ENCODE data around the gene KISS1R.
A peak's percentile ranks its signal among the peaks of the same experiment; 100 is the strongest.

KISS1R gene

DNA sequence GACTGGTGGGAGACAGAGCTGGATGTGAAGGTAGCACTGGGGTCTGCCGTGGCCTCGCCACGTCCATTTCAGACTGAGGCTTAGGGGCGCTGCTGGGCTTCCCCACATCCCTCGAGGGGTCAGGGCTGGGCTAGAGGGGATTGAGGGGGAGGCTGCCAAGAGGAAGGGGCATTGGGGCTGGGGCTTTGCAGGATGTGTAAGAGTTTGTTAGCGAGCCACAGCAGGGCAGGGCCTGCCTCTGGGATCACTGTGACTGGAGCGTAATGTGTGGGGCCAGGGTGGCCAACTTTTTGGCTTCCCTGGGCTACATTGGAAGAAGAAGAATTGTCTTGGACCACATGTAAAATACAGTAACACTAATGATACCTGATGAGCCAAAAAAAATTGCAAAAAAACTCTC lies 22.8 kb downstream of the KISS1R start:
- no peak for DNase-seq

DNA sequence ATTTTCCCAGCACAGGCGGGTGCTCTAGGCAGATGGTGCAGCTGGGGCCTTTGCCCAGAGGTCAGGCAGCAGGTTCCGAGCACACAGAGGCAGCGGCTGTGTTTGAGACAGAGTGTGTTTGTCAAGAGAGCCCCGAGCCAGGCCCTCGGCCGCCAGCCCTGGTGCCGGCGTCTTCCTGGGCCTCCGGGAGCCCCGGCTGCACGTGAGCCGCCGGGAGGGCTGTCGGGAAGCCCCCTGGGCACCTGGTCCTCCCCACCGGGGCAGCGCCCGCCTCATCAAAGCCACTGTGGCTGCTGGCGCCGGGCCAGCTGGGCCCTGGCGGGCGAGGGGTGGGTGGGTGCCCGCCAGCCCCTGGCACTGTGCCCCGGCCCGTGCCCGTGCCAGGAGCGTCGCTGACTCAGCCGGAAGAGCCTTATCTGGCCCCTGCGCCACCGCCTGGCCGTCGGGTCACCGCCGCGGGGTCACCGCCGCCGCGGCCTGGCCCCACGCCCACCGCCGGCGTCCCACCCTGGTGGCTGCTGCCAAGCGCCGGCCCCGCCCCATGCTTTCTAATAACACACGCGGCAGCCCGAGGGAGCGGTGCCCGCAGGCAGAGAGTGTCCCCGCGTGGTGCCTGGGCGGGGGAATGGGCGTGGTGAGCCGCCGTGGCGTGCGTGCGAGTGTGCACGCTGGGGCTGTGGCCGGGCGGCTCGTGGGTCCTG lies 23.6 kb downstream of the KISS1R start:
- DNase-seq, result peak; percentile 59 to 64

DNA sequence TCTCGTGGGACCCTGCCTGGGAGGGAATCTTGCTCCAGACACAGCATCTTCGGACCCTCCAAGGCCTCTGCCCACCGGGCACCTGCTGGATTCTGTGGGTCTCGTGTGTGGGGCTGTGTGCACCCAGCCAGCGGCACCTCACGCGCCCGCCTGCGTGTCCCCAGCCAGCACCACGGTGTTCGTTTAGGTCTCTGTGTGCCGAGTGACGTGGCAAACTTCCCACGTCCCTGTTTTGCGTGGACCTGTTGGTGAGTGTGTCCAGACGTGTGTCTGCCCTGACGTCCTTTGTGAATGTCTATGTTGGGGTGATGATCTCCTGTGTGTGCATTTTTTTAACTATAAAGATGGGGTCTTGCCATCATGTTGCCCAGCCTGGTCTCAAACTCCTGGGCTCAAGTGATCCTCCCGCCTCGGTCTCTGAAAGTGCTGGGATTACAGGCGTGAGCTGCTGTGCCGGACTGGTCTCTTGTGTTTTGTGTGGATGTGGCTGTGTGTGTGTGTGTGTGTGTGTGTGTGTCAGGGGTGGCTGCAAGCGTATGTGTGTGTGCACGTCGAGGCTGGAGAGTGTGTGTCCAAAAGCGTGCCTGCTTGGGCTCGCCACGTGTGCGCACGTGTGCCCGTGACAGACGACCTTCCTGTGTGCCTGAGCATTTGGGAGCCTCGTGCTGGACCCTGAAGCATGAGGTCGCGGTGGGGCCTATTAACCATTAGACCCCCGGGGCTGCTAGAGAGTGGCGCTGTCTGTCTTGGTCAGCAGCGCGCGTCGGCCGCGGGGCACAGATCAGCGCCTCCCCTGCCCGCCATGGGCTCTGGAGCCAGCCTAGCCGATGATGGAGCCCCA lies 24.4 kb downstream of the KISS1R start:
- DNase-seq, result no peak

DNA sequence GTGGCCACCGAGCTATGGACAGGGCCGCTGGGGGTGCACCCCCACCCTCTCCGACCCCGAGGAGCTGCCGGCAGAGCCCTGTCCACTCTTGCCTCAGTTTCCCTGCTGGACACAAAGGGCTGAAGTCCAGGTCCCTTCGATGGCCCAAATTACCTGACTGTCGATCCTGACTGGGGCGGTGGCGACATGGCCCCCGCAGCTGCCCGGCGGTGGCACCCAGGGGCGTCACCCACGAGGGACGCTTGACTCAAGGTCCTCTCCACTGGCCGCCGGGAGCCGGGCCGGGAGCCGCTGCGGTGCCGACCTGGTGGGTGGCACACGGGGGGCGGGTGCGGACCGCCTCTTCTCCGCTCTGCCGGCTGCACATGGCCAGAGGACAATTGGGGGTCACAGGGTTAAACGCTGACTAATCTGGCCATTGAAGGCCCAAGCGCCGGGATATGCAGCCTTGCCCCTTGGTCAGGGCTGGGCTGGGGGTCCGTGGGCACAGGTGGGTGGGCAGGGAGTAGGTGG lies 25.1 kb downstream of the KISS1R start:
- no peak for DNase-seq

DNA sequence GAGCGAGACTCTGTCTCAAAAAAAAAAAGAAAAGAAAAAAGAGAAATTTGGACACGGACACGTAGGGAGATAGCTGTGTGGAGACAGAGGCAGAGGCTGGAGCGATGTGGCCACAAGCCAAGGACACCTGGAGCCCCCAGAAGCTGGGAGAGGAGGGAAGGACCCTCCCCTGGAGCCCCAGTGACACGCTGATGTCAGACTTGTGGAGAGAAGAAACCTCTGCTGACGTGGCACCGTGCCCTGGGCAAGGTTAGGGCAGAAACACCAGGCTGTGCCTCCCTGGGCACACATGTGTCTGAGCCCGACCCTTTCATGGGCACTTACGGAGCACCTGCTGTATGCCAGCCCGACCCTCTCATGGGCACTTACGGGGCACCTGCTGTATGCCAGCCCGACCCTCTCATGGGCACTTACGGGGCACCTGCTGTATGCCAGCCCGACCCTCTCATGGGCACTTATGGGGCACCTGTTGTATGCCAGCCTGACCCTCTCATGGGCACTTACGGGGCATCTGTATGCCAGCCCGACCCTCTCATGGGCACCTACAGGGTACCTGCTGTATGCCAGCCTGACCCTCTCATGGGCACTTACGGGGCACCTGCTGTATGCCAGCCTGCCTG lies 26.5 kb downstream of the KISS1R start:
- DNase-seq, result no peak

DNA sequence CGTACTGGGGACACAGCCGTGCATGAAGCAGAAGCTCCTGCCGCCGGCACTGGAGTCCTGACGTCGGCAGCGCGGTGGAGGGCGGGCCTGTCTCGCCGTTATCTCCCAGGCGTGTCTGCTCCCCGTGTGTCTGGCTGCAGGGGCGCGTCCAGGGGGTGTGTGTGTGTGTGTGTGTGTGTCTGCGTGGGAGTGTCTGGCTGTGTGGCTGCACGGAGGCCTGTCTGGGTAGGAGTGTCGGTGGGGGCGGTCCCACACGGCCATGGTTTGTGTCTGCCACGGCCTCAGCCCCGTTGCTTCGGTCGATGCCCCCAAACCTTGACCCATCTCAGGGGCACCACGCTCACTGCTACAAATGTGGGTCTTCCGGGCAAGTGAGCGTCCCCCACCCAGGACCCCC lies 27.0 kb downstream of the KISS1R start:
- no peak for DNase-seq

DNA sequence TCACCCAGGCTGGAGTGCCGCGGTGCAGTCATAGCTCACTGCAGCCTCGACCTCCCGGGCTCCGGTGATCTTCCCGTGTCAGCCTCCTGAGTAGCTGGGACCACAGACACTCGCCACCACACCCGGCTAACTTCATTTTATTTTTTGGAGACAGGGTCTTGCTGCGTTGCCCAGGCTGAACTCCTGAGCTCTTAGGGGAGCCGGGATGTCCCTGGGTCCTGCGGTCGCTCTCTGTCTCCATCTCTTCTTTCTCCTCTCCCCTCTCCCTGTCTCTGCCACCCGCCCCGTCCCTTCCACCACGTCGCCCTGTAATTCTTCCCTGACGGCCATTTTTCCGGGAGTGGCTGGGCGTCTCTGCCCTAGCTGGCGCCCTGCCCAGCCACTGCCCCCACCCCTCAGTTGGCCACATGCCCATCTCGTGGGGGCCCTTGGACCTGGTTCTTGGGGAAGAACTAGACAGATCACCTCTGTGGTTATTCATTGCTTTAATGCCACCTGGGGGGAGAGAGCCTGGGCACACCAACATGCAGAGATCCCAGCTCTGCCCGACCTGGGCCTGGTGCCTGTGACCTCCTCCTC lies 27.6 kb downstream of the KISS1R start:
- no peak for DNase-seq

DNA sequence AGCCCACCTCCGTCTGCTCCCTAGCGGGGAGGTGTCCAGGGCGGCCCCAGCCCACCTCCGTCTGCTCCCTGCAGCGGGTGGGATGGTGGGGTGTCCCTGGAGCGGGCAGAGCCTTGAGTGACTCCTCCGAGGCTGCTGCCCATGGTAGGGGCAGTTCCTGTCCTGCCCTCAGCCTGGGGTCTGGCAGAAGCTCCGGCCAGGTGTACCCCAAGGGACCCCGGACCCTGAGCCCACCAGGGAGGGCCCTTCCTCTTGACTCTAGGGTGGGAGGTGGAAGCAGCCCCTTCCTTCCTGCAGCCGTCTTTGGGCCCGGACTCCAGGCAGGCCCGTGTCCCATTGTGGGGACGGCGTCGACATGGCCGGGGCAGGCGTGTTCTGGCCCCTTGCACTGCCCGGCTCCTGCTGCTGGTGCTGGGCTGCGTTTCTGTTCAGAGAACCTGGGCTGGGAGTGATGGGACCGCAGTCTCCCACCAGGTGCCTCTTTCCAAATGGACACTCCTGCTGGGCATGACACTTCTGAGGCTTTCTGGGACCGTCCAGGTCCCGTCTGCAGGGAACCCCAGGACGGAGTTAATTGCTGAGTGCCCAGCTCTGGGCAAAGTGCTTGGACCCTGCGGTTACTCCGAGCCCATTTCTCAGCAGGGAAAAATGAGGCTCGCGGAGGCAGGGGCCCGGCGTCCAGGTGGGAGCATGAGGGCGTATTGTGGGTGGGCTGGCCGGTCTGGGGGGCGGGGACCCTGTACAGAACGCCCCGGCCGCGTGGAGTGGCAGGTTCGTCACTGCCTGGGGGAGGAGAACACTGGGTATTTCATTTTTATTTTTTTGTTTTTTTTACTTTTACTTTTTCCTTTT lies 28.5 kb downstream of the KISS1R start:
- DNase-seq, result no peak

DNA sequence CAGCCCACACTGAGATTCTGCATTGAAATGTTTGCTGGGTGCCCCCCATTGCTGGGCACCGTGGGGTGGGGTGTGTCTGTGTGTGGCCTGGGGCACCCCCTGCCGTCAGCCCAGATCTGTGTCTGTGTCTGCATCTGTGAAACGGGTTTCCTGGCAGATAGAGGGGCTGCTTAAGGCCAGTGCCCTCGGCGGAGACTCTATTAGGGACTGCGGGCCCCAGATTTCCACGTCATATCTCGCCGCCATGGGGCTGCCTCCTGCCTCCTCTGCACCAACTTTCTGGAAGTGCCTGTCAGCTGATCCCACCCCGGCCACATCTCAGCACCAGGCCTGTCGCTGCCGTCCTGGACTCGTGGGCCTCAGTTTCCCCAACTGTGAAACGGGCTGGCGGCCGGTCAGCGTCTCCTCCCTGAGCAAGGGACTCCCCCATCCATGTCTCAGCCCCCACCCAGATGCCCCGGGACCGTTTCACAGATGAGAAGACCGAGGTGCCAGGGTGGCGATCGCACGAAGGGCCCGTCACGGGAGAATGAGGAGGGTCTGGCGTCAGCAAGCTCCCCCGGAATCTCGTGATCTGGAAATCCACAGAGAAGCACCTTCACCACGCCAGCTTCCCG lies 30.1 kb downstream of the KISS1R start:
- no peak for DNase-seq

DNA sequence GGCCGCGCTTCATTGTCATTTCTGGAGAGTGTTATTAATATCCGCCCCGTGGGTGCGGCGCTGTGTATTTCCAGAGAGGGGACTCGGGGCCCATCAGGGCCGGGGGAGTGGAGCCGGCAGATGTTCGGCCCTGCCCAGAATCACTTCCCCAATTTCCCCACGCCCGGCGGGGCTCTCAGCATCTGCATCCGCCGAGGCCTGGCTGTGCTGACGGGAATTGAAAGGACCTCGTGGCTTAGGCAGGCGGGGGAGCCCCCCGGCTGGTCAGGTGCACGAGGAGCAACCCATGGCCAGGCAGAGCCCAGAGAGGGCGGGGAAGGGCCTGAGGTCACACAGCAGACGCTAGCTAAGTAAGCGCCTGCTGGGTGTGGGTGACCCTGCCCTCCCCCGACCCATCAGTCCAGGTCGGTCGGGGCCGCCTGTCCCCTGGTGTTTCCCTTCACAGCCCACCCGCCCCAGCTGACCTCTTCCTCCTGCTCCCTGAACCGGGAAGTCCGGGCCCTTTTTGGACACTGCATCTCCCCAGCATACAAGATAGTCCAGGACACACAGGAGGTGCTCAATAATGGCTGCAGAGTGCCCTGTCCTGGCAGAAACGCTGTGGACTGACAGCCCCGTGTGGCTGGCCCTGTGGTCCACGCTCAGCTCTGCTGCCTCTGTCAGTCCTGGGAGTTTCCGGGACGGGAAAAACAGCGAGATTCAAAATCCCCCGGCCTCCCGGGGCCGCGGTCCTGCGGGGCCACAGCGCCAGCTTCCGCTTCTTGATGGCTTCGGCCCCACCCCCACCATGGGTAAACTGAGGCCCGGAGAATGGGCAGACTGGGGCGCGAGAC lies 30.8 kb downstream of the KISS1R start:
- no peak for DNase-seq

DNA sequence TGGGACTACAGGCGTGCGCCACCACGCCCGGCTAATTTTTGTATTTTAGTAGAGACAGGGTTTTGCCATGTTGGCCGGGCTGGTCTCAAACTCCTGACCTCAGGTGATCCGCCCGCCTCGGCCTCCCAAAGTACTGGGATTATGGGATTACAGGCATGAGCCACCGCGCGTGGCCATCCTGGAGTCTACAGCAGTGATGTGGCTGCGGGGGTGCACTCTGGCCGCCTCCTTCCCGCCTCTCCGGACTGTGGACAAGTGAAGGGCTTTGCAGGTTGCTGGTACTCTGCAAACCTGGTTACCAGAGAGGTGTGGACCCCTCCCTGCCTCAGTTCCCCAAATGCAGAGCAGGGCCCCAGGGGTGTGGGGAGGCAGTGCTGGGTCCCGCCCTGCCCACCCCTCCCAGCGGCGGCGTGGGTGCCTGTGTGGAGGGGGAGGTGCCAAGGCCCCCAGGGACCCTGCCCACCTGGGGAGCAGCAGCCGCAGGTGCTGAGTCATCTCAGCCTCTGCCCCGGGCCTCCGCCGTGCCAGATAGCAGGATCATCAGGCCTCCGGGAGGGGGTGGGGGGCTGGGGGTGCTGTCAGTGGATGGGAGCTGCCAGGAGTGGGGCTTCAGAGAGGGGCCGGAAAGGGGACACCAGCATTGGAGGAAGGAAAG lies 31.8 kb downstream of the KISS1R start:
- DNase-seq, result no peak

DNA sequence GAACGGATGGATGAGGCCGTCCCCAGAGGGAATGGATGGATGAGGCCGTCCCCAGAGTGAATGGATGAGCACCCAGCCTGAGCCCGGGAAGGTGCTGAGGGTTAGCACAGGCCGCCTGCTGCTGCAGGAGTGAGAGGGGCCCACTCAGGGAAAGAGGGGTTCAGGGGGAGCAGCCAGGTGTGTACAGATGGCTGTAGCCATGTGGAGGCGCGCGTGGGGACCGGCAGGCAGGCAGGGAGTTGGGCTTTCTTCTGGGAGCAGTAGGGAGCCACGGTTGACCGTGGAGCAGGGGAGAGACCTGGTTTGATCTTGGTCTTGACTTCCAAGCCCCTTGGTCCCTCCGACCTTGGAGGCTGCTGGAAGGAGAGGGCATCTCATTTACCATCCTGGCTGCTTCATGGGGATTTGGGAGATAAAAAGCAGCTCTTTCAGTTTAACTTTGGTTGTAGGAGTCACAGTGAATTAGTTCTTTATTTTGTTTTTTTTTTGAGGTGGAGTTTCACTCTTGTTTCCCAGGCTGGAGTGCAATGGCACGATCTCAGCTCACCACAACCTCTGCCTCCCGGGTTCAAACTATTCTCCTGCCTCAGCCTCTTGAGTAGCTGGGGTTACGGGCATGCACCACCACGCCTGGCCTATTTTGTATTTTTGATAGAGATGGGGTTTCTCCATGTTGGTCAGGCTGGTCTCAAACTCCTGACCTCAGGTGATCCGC lies 33.4 kb downstream of the KISS1R start:
- no peak for DNase-seq

DNA sequence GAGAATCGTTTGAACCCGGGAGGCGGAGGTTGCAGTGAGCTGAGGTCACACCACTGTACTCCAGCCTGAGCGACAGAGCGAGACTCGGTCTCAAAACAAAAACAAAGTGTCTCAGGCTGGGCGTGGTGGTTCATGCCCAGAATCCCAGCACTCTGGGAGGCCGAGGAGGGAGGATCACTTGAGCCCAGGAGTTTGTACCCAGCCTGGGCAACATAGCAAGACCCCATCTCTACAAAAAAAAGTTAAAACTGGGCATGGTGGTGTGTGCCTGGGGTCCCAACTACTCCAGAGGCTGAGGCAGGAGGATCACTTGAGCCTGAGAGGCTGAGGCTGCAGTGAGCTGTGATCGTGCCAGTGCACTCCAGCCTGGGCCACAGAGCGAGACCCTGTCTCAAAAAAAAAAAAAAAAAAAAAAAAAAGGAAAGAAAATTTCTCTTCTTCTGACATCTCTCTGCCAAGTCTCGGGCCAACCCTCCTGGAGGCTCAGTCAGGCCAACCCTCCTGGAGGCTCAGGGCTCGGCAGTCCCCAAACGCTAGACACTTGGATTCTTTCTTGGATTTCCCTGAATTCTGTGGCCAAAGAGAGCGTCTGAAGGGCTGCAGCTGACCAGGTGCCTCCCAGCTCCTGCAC lies 35.0 kb downstream of the KISS1R start:
- no peak for DNase-seq

DNA sequence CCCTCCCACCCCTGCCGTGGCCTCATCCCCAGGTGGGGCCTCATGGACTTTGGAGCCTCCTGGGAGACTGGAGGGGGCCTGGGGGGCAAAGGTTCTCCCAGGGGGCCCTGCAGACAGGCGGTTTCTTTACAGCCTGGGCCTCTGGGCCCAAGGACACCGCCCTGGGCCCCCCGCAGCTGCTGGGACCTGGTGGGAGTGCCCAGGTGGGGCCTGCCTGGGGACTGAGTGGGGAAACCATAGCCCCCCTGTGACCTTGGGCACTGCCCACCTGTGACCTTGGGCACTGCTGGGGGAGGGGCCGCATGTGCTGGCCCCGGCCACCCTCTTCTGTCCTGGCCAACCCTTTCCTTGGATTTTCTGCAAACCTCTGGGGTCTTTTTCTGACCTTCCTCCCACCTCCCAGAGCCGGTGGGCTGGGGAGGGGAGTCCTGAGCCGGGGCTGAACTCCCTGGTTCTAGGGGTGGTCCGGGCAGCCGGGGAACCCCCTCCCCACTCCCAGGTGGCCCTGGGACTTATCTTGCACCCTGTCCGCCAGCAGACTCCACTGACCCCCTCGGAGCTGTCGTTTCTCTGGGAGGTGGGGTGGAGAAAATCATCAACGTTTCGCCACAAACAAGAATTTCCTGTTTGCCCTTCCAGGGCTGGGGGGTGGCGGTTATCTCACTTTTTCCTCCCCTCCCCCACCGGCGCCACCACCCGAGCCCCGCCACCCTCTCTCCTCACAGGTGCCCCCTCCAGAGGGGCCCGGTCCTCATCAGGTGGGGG lies 35.7 kb downstream of the KISS1R start:
- no peak for DNase-seq

DNA sequence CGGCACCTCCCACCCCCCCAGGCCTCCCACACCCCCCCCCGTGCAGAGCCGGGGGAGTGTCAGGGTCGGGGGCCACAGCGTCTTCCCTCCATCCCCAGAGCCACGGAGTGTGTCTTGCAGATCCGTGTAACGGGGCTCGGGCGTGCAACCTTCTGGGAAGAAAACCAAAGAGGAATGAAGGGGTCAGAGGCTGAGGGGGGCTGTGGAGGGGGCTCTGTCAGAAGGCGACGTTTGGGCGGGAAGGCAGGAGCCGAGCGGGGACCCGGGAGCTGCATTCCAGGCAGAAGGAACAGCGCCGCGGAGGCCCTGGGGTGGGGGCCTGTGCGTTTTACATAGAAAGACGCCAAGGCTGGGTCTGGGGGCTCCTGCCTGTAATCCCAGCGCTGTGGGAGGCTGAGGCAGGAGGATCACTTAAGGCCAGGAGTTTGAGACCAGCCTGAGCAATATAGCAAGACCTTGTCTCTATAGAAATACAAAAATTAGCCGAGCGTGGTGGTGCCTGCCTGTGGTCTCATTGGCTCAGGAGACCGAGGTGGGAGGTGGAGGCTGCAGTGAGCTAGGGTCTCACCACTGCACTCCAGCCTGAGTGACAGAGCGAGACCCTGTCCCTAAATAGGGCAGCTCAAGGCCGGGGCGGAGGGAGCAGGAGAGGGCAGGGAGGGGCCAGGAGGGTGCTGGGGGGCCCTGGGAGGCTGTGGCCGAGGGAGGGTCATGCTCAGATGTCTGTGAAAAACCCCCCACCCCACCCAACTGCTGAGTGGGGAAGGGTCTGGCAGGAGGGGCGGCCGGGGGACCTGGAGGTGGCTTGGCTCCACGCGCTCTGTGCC lies 36.5 kb downstream of the KISS1R start:
- no peak for DNase-seq

DNA sequence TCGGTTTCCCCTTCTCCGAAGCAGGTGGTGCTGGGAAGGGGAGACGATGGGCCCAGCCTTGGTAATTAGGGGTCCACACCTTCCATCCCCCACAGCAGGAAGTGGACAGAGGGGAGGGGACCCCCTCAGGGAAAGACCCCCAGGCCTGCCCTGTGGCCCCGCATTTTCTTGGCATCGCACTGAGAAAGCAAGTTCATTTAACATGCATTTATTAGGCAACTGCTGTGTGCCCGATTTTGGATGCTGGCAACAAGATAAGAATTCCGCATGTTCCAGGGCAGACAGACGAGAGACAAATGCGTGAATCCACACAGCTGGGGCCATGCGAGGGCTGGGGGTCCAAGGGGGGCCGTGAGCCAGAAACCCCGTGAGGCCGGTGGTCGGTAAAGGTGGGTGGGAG lies 37.1 kb downstream of the KISS1R start:
- DNase-seq, result no peak

DNA sequence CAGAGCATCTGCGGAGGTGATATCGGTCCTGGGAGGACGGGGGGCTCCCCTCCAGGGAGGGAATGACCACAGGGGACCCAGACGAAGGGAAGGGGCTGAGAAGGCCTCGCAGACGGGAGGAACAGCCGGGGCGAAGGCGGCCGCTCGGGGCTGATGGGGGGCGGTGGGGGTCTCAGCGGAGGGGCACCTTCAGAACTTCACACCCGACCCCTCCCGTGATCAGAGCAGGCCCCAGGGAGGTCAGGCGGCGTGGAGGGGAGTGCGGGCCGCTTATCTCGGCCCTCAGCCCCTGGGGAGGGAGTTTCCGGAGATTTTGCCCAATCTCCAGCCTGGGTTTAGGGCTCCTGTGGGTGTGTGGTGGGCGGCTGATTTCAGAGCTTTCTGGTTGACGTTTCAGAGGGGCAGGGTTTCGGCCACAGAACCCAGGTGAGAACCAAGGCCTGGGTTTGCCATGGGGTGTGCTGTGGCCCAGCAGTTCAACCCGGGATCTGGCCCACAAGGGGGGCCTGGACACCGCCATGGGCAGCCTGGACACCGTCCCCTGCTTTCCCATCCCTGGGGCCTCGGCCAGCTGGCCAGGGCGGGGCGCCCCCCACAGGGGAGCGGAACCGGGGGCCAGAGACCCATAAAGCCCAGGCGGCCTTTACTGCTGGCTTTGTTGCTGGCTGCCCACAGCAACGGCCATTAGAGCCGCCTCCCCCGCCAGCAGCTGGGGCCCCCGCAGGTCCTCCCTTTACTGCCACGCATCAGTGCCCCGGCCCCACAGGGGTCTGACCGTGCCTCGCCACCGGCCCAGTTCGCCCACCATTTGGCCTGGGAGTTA lies 37.8 kb downstream of the KISS1R start:
- DNase-seq, result no peak

Data from activated CD4-positive, alpha-beta T cell treated with anti-CD3 and anti-CD28 coated beads, Interleukin-2, amount 50 U/mL, for 4 hours (primary cell).